KMS-11 (cell line): ENCODE results near the gene PDLIM5.

Experiments used
- H2AFZ ChIP-seq: fragments of 200-600 bp; sonication (generic); 2 replicates; pipeline ENCODE4 v1.6.1; 2016; ENCODE audit warnings: antibody characterized with exemption, mixed run types, low read depth
- H3K27ac ChIP-seq: fragments of 200-600 bp; sonication (generic); 2 replicates; pipeline ENCODE4 v1.6.1; 2016; ENCODE audit warnings: mild to moderate bottlenecking, mixed run types
- H3K27me3 ChIP-seq: fragments of 200-600 bp; sonication (generic); 2 replicates; pipeline ENCODE4 v1.6.1; 2017; ENCODE audit warnings: mild to moderate bottlenecking, low read depth, mixed run types, moderate library complexity; ENCODE audit not compliant: insufficient read depth
- H3K36me3 ChIP-seq: fragments of 200-600 bp; sonication (generic); 2 replicates; pipeline ENCODE4 v1.6.1; 2017; ENCODE audit warnings: mild to moderate bottlenecking, mixed run types; ENCODE audit not compliant: insufficient read depth
- H3K4me1 ChIP-seq: fragments of 200-600 bp; sonication (generic); 2 replicates; pipeline ENCODE4 v1.6.1; 2016; ENCODE audit warnings: mild to moderate bottlenecking, low read depth, mixed run types; ENCODE audit not compliant: poor library complexity, severe bottlenecking
- H3K4me2 ChIP-seq: fragments of 200-600 bp; sonication (generic); 2 replicates; pipeline ENCODE4 v1.7.0; 2016; ENCODE audit warnings: mild to moderate bottlenecking, mixed run types
- H3K4me3 ChIP-seq: fragments of 200-600 bp; sonication (generic); IDR thresholded peaks from 2 replicates; pipeline ENCODE4 v1.6.1; 2017; ENCODE audit warnings: low read depth, low read length, mixed read lengths; ENCODE audit not compliant: insufficient read depth
- H3K79me2 ChIP-seq: fragments of 200-600 bp; sonication (generic); 2 replicates; pipeline ENCODE4 v1.6.1; 2016; ENCODE audit warnings: low read depth, mixed run types; ENCODE audit not compliant: insufficient read depth
- H3K9ac ChIP-seq: fragments of 200-600 bp; sonication (generic); 2 replicates; pipeline ENCODE4 v1.6.1; 2016; ENCODE audit warnings: mild to moderate bottlenecking, mixed run types
- H4K20me1 ChIP-seq: fragments of 200-600 bp; sonication (generic); 2 replicates; pipeline ENCODE4 v1.6.1; 2016; ENCODE audit warnings: mild to moderate bottlenecking, mixed run types; ENCODE audit not compliant: insufficient read depth
- TF ChIP-seq, protein P1 (sequence below): fragments of 200-600 bp; sonication (generic); conservative IDR thresholded peaks from 2 replicates; pipeline ENCODE4 v1.6.1; 2017; ENCODE audit warnings: low read depth, mild to moderate bottlenecking, antibody characterized with exemption, low read length, moderate library complexity, mixed read lengths

The PDLIM5 gene

DNA sequence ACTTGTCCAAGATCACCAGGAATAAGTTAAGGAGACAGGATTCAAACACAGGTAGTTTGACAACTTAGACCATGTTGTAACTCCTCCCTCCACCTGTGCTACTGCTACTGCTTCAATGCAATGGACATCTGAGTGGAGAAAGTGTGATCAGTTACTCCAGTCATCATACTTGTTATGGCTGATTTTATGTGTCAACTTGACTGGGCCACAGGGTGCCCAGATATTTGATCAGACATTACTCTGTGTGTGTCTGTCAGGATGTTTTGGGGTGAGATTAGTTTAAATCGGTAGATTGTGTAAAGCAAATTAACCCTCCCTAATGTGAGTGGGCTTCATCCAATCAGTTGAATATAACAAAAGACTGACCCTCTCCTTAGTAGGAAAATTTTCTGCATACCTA is 34.8 kb upstream of the PDLIM5 start:
- H3K4me3 ChIP-seq = no peak overlapping the region
- TF ChIP-seq, protein P1, sequence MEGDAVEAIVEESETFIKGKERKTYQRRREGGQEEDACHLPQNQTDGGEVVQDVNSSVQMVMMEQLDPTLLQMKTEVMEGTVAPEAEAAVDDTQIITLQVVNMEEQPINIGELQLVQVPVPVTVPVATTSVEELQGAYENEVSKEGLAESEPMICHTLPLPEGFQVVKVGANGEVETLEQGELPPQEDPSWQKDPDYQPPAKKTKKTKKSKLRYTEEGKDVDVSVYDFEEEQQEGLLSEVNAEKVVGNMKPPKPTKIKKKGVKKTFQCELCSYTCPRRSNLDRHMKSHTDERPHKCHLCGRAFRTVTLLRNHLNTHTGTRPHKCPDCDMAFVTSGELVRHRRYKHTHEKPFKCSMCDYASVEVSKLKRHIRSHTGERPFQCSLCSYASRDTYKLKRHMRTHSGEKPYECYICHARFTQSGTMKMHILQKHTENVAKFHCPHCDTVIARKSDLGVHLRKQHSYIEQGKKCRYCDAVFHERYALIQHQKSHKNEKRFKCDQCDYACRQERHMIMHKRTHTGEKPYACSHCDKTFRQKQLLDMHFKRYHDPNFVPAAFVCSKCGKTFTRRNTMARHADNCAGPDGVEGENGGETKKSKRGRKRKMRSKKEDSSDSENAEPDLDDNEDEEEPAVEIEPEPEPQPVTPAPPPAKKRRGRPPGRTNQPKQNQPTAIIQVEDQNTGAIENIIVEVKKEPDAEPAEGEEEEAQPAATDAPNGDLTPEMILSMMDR = no peak
- H3K9ac ChIP-seq = no peak overlapping the region
- H4K20me1 ChIP-seq = no peaks in the 10 kb centered on the region
- H3K4me2 ChIP-seq = no peak overlapping the region
- no peaks in the 10 kb centered on the region for H3K27me3 ChIP-seq
- H3K79me2 ChIP-seq = no peaks in the 10 kb centered on the region
- no peak overlapping the region for H3K27ac ChIP-seq
- no peaks in the 10 kb centered on the region for H3K36me3 ChIP-seq
- no peak overlapping the region for H2AFZ ChIP-seq
- no peaks in the 10 kb centered on the region for H3K4me1 ChIP-seq

DNA sequence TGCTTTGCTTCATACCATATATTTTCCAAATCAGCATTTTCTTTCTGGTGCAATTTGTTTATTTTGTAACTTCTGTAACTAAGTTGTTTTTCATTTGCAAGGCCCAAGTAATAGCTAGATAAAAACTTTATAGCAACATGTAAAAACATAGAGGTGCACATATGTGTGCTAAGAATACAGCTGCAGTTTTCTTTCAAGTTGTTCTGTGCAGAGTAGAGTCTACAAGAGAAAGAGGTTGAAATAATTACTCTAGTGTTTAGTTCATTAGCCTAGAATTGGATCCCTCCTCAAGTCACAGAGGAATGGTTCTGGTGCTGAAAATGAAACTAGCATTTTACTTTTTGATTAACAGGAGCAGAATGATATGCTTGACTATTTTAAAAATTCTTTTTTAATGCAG is 32.2 kb upstream of the PDLIM5 start:
- Histone ChIP-seq H3K27ac (no peak overlapping the region), H3K9ac (no peak overlapping the region)
- TF ChIP-seq, protein P1 = no peak

DNA sequence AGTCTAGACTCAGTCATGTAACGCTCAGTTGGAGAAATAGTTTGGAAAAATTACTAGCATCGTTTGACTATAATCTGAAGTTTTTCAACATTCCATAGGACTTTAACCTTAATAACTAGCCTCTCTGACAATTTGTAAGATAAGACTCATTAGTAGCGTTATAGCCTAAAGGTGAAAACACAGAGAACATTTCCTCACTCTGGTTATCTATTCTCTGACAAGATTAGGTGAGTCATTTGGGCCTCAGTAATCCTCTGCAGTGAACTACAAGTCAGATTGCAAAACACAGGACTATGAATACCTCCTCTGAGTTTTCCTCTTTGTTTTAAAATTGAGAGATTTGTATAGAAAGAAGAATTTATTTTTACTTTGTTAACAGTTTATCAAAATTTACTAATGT is 31.8 kb upstream of the PDLIM5 start:
- no peaks in the 10 kb centered on the region for H4K20me1 ChIP-seq
- no peaks in the 10 kb centered on the region for H3K4me1 ChIP-seq
- no peak overlapping the region for H3K4me2 ChIP-seq
- no peaks in the 10 kb centered on the region for H3K27me3 ChIP-seq
- H3K27ac ChIP-seq = no peak overlapping the region
- H2AFZ ChIP-seq = no peak overlapping the region
- no peaks in the 10 kb centered on the region for H3K36me3 ChIP-seq
- H3K9ac ChIP-seq = no peak overlapping the region
- no peak overlapping the region for H3K4me3 ChIP-seq
- H3K79me2 ChIP-seq = no peaks in the 10 kb centered on the region
- TF ChIP-seq, protein P1 = no peak

More for the DNA sequence above, 32.2 kb upstream of the PDLIM5 start:
- no peaks in the 10 kb centered on the region for H4K20me1 ChIP-seq
- H3K27me3 ChIP-seq = no peaks in the 10 kb centered on the region
- H3K36me3 ChIP-seq = no peaks in the 10 kb centered on the region
- no peaks in the 10 kb centered on the region for H3K4me1 ChIP-seq
- no peak overlapping the region for H2AFZ ChIP-seq
- H3K4me3 ChIP-seq = no peak overlapping the region
- H3K79me2 ChIP-seq = no peaks in the 10 kb centered on the region
- no peak overlapping the region for H3K4me2 ChIP-seq

DNA sequence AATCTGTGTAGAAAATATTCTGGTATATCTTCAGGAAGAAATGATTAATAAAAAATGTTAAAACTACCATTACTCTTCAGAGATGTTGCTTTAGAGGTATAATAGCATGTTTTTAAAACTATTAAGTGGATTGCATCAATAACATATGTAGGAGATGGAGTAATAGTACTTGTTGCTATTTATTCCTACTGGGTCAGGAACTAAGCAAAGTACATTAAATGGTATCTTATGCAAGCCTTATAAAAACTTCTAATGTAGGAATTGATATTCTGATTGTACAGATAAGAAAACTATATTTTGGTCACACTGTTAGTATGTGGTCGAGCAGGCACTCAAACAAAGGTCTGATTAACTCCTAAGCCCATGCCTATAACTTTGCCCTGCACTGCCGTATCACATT is 31.4 kb upstream of the PDLIM5 start:
- H3K4me3 ChIP-seq = no peak overlapping the region
- no peaks in the 10 kb centered on the region for H4K20me1 ChIP-seq
- no peak overlapping the region for H2AFZ ChIP-seq
- H3K27ac ChIP-seq = no peak overlapping the region
- H3K4me1 ChIP-seq = no peaks in the 10 kb centered on the region
- TF ChIP-seq, protein P1 = no peak
- no peak overlapping the region for H3K9ac ChIP-seq
- H3K79me2 ChIP-seq = no peaks in the 10 kb centered on the region
- no peaks in the 10 kb centered on the region for H3K27me3 ChIP-seq
- no peaks in the 10 kb centered on the region for H3K36me3 ChIP-seq
- no peak overlapping the region for H3K4me2 ChIP-seq

DNA sequence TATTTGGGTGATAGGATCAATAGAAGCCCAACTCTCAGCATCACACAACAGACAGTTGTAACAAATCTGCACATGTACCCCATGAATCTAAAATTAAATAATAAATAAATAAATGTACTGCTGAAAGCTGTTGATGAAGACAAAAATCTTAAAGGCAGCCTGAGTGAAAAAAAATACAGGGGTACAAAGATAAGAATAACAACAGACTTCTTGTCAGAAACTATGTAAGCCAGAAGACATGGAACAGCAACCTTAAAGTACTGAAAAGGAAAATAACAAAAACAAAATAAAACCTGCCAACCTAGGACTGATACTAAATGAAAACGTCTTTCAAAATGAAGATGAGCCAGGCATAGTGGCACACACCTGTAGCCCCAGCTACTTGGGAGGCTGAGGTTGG is 25.0 kb upstream of the PDLIM5 start:
- Histone ChIP-seq H3K4me1 (no peaks in the 10 kb centered on the region), H4K20me1 (no peaks in the 10 kb centered on the region), H3K4me3 (no peak overlapping the region), H3K36me3 (no peaks in the 10 kb centered on the region), H3K79me2 (no peaks in the 10 kb centered on the region), H3K4me2 (no peak overlapping the region), H3K27ac (no peak overlapping the region), H3K27me3 (no peaks in the 10 kb centered on the region), H3K9ac (no peak overlapping the region), H2AFZ (no peak overlapping the region)
- TF ChIP-seq, protein P1 = no peak
